Liver (tissue), 9 donors: ENCODE data around the gene B4GALT1. TPM values are rescaled to one million over a fixed set of nuclear protein-coding genes. Genes with fewer than 3 reads are reported as not detected.
A peak's percentile ranks its signal among the peaks of the same experiment; 100 is the strongest.
"Not testable (repeated sequence)": the region's sequence is repeated elsewhere in the genome, so short reads cannot be mapped to it uniquely, and the experiment has no call there.

ENCODE experiments used
- DNase-seq: peaks from one replicate; pipeline ENCODE4 v3.0.0-alpha.2; 2017; ENCODE audit warnings: low spot score
- H3K27ac ChIP-seq, 2 donors: one replicate each; pipeline ENCODE4 v1.7.0; 2013; ENCODE audit warnings: inconsistent platforms in 2 of 2, low read length in 2 of 2, control low read depth in 1 of 2, low read depth in 1 of 2, mild to moderate bottlenecking in 1 of 2
- H3K27me3 ChIP-seq, 4 donors: one replicate each; pipeline versions ENCODE4 v1.6.1 to v1.7.0; 2013; ENCODE audit warnings: low read length in 3 of 4, inconsistent platforms in 1 of 4, mild to moderate bottlenecking in 1 of 4, moderate library complexity in 1 of 4; ENCODE audit not compliant: control insufficient read depth in 4 of 4, insufficient read depth in 4 of 4
- H3K36me3 ChIP-seq, 4 donors: one replicate each; pipeline versions ENCODE4 v1.6.1 to v1.7.0; 2013; ENCODE audit warnings: low read length in 3 of 4, mild to moderate bottlenecking in 3 of 4, low read depth in 1 of 4, moderate library complexity in 1 of 4; ENCODE audit not compliant: control insufficient read depth in 4 of 4, insufficient read depth in 3 of 4
- H3K4me1 ChIP-seq, 4 donors: one replicate each; pipeline versions ENCODE4 v1.6.1 to v1.7.0; 2013; ENCODE audit warnings: low read length in 3 of 4, mild to moderate bottlenecking in 3 of 4, moderate library complexity in 1 of 4; ENCODE audit not compliant: control insufficient read depth in 4 of 4, insufficient read depth in 4 of 4
- H3K4me3 ChIP-seq, 3 donors: one replicate each; pipeline versions ENCODE4 v1.6.1 to v1.7.0; 2013; ENCODE audit warnings: low read length in 3 of 3, control low read depth in 1 of 3, low read depth in 1 of 3, mild to moderate bottlenecking in 1 of 3
- H3K9ac ChIP-seq, 2 donors: one replicate each; pipeline ENCODE4 v1.7.0; 2013; ENCODE audit warnings: low read length in 2 of 2, mild to moderate bottlenecking in 2 of 2, moderate library complexity in 2 of 2, control low read depth in 1 of 2, low read depth in 1 of 2
- H3K9me3 ChIP-seq, 4 donors: one replicate each; pipeline versions ENCODE4 v1.6.1 to v1.7.0; 2013; ENCODE audit warnings: low read length in 3 of 4; ENCODE audit not compliant: control insufficient read depth in 4 of 4
- ATF3 ChIP-seq: IDR thresholded peaks from 2 replicates; pipeline ENCODE4 v1.6.1; 2016; ENCODE audit warnings: antibody characterized with exemption
- CTCF ChIP-seq: fragments of 150-350 bp; IDR thresholded peaks from 2 replicates; pipeline ENCODE4 v1.5.1; 2017; ENCODE audit warnings: improper control_type of control experiment, low read depth, low read length; ENCODE audit not compliant: missing input control
- EGR1 ChIP-seq, 2 donors: IDR thresholded peaks; 2 replicates each; pipeline ENCODE4 v1.6.1; 2016 to 2018; ENCODE audit warnings: antibody characterized with exemption in 2 of 2, low read depth in 2 of 2
- FOXA1 ChIP-seq: IDR thresholded peaks from 2 replicates; pipeline ENCODE4 v1.6.1; 2016; ENCODE audit warnings: antibody characterized with exemption
- FOXA2 ChIP-seq: IDR thresholded peaks from 2 replicates; pipeline ENCODE4 v1.6.1; 2016; ENCODE audit warnings: antibody characterized with exemption
- GABPA ChIP-seq, 2 donors: IDR thresholded peaks in 1 of 2; conservative IDR thresholded peaks in 1 of 2; 2 replicates each; pipeline ENCODE4 v1.6.1; 2016; ENCODE audit warnings: antibody characterized with exemption in 2 of 2, mild to moderate bottlenecking in 1 of 2, moderate library complexity in 1 of 2
- HNF4A ChIP-seq, 2 donors: conservative IDR thresholded peaks; 2 replicates each; pipeline ENCODE4 v1.6.1; 2016; ENCODE audit warnings: antibody characterized with exemption in 2 of 2, mild to moderate bottlenecking in 2 of 2
- HNF4G ChIP-seq: IDR thresholded peaks from 2 replicates; pipeline ENCODE4 v1.6.1; 2016; ENCODE audit warnings: antibody characterized with exemption
- JUND ChIP-seq, 2 donors: IDR thresholded peaks; 2 replicates each; pipeline ENCODE4 v1.6.1; 2016; ENCODE audit warnings: antibody characterized with exemption in 2 of 2
- MAX ChIP-seq: IDR thresholded peaks from 2 replicates; pipeline ENCODE4 v1.6.1; 2016; ENCODE audit warnings: antibody characterized with exemption
- NR2F2 ChIP-seq: IDR thresholded peaks from 2 replicates; pipeline ENCODE4 v1.6.1; 2016; ENCODE audit warnings: antibody characterized with exemption
- RAD21 ChIP-seq, 2 donors: IDR thresholded peaks; 2 replicates each; pipeline ENCODE4 v1.6.1; 2016; ENCODE audit warnings: antibody characterized with exemption in 2 of 2, mild to moderate bottlenecking in 2 of 2
- SP1 ChIP-seq: IDR thresholded peaks from 2 replicates; pipeline ENCODE4 v1.6.1; 2018; ENCODE audit warnings: antibody characterized with exemption, mild to moderate bottlenecking
- TAF1 ChIP-seq: conservative IDR thresholded peaks from 2 replicates; pipeline ENCODE4 v1.6.1; 2016; ENCODE audit warnings: antibody characterized with exemption, mild to moderate bottlenecking
- YY1 ChIP-seq: IDR thresholded peaks from 2 replicates; pipeline ENCODE4 v1.6.1; 2016; ENCODE audit warnings: antibody characterized with exemption, mild to moderate bottlenecking
- ZBTB33 ChIP-seq: IDR thresholded peaks from 2 replicates; pipeline ENCODE4 v1.6.1; 2016; ENCODE audit warnings: antibody characterized with exemption
- WGBS: extraction: QIAGEN DNeasy Blood & Tissue Kit; methylation state at CpG from one replicate; pipeline ENCODE4 v1.1.7; 2013; 5-methylcytosine and 5-hydroxymethylcytosine counted together
- polyA plus RNA-seq, 2 donors: library from polyadenylated mRNA; stranded (reverse) in 1 of 2; unstranded in 1 of 2; fragments of 200-250 nt in 1 of 2; fragments of >200 nt in 1 of 2; fragmentation: Nextera tagmentation in 1 of 2; extraction: Ambion mirVana in 1 of 2; gene quantifications; one replicate each; pipeline versions ENCODE4 v1.2.1 to v1.2.3, GENCODE V29; 2013 to 2015
- total RNA-seq, 2 donors: library from RNA; depleted of rRNA; stranded (reverse); fragments of >200 nt; gene quantifications; one replicate each; pipeline ENCODE4 v1.2.3, GENCODE V29; 2014
- donor health status: healthy.
- donor health status: healthy.
- donor health status: healthy.
- donor health status: healthy.
- donor health status: healthy.

The B4GALT1 gene
- total and polyA plus RNA-seq, 4 donors, result 25.9 to 59.8 (median 42.7) TPM

DNA sequence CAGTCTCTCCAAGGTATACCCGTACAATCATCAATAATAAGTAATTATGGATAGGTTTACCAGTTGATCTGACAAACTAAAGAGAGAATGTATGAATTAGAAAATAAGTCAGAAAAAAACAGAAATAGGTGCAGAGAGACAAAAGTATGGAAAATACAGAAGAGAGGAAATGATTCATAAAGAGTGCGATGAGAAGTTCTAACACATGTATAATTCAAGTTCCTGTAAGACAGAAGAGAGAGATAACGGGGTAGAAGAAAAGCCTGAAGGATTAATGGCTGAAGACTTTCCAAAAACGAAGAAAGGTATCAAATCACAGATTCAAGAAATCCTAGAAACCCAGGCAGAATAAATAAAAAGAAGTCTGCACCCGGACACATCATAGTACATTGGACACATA is 74.5 kb downstream of the B4GALT1 start:
- no peak overlapping the region for H3K9ac ChIP-seq
- H3K4me1 ChIP-seq, result no peaks in the 10 kb centered on the region
- no peak for TF ChIP-seq JUND (IDR thresholded peaks at IDR 0.05)
- TF ChIP-seq GABPA (IDR thresholded peaks at IDR 0.05 in 1 of 2, conservative IDR thresholded peaks at IDR 0.05 in 1 of 2), result no peak
- no peak for TF ChIP-seq HNF4G
- TF ChIP-seq RAD21 (IDR thresholded peaks at IDR 0.05), result no peak
- no peak for TF ChIP-seq TAF1
- no peak for TF ChIP-seq ATF3
- TF ChIP-seq EGR1 (IDR thresholded peaks at IDR 0.05; ENCODE audit: low read depth in 2 of 2), result no peak
- no peak for TF ChIP-seq FOXA2
- 79% methylated on average over 5 of the region's 5 CpGs for WGBS
- H3K27me3 ChIP-seq, result no peaks in the 10 kb centered on the region
- no peak for DNase-seq
- no peak overlapping the region for H3K27ac ChIP-seq
- no peak overlapping the region for H3K4me3 ChIP-seq
- H3K9me3 ChIP-seq, result no peaks in the 10 kb centered on the region
- no peaks in the 10 kb centered on the region for H3K36me3 ChIP-seq

DNA sequence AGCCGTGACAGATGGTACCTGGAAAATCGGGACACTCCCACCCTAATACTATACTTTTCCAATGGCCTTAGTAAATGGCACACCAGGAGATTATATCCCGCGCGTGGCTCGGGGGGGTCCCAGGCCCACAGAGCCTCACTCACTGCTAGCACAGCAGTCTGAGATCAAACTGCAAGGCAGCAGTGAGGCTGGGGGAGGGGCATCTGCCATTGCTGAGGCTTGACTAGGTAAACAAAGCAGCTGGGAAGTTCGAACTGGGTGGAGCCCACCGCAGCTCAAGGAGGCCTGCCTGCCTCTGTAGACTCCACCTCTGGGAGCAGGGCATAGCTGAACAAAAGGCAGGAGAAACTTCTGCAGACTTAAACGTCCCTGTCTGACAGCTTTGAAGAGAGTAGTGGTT is 81.5 kb downstream of the B4GALT1 start:
- not testable (repeated sequence) for H3K4me3 ChIP-seq, H3K9ac ChIP-seq, H3K9me3 ChIP-seq, DNase-seq, H3K36me3 ChIP-seq, H3K27me3 ChIP-seq, H3K27ac ChIP-seq
- H3K4me1 ChIP-seq, result peaks cover 0 to 23% (median 18%) of the 10 kb centered on the region in 4 donors
- 88% methylated on average over 9 of the region's 9 CpGs for WGBS

DNA sequence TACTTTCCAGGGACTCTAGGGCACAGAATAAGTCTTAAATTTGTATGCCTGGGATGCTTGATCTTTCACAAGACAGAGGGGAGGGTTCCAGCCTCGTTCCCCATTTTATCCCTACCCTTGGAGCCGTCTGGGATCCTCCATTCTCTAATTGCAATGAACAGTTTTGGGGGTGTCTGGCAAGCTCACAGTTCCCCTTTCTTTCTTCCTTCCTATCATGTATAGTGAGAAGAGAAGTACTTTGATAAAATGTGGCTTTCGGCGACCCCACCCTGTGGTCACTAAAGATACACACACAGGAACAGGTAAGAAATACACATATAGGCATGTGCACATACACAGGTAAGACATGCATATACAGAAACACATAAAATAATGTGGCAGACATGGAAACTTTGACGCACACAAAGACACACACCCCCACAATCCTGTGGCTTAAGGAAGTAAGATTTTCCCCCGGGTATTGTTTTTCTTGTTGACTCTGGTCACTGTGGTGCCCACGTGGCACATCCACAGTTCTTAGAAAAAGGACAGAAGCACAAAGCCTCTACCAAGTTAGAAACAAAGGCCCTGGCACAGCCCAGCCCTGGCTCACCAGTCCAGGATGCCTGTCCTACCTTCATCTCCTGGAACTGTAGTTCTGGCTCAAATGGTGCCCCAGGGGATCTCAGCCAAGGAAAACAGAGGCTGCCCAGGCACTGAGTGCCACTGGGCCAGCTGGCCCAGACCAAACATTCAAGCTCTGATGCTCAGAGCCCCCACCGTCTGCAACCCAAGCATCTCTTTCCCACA is 84.4 kb downstream of the B4GALT1 start:
- H3K9ac ChIP-seq, result no peak overlapping the region
- H3K27me3 ChIP-seq, result no peaks in the 10 kb centered on the region
- peaks cover 0 to 23% (median 18%) of the 10 kb centered on the region in 4 donors for H3K4me1 ChIP-seq
- TF ChIP-seq ATF3 (no peak), HNF4A (conservative IDR thresholded peaks at IDR 0.05) (no peak), FOXA2 (no peak), YY1 (no peak), GABPA (IDR thresholded peaks at IDR 0.05 in 1 of 2, conservative IDR thresholded peaks at IDR 0.05 in 1 of 2) (no peak), MAX (no peak), EGR1 (IDR thresholded peaks at IDR 0.05; ENCODE audit: low read depth in 2 of 2) (no peak), CTCF (no peak), FOXA1 (no peak), NR2F2 (no peak), SP1 (no peak), RAD21 (IDR thresholded peaks at IDR 0.05) (no peak), TAF1 (no peak), HNF4G (no peak), ZBTB33 (no peak), JUND (IDR thresholded peaks at IDR 0.05) (no peak)
- 57% methylated on average over 8 of the region's 8 CpGs for WGBS
- no peaks in the 10 kb centered on the region for H3K9me3 ChIP-seq
- H3K27ac ChIP-seq, result peak overlapping the region in 1 of 2 donors; percentile 21
- no peak overlapping the region for H3K4me3 ChIP-seq
- no peaks in the 10 kb centered on the region for H3K36me3 ChIP-seq
- DNase-seq, result no peak
